HG03064 (cell line): ENCODE results near the gene BDKRB1.

Experiments used
- ATAC-seq: cut with Tn5 transposase; IDR thresholded peaks from one replicate; pipeline ENCODE4 v1.9.1; 2021; ENCODE audit warnings: low read depth; ENCODE audit not compliant: unreplicated experiment

The BDKRB1 gene

DNA sequence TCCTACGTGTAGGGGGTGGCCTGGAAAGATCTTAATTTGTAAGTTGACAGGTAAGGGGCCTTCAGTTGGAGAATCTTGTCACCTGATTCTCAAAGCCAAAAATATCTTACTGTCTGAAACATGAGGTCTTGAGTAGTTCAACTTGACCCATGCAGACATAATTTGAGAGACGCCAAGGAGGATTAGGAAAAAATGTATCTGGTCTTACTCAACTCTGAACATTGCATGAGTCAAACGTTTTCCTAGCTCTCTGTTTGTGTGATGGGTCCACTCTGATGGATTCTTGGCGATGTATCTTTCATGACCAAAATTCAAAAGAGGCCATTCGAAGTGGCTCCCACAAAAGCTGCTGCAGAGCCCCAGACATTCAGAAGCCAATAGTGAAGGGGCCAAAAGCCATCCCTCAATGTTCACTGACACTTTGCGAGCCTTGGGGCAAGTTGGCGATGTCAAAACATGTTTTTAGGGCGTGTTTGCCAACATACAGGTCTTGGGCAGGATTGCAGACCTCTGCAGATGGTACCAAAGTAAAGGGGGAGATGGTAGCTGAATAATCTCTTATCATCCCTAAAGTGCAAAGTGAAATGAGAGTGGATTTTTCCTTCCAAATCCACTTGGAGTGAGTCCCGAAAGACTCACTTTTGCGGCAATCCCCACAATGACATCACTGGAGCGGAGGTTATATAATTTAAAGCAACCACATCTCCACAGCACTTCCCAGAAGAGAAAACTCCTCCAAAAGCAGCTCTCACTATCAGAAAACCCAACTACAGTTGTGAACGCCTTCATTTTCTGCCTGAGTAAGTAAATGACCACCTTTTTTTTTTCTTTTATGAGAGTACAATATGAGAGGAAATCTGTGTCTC lies at the start of gene BDKRB1:
BDKRB1 (plus strand) TSS at position 710 of the 866 bp plus-strand sequence. CDS start 7,473 bp downstream, outside the sequence.
- ATAC-seq: no peak

DNA sequence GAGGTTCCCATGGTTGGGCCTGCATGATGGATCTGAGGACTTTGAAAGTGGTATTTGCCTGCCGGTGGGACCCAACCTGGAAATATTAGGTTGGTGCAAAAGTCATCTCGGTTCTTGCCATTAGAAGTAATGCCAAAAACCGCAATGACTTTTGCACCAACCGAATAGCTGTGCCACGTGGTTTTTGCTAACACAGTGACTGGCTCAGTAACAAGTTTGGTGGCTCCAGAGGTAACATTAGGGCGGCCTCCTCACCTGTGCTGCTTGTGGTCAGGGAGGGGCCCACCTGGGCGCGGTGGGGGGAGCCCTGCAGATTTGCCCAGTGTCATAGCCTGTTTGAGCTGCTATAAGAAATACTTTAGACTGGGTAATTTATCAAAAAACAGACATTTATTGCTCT lies 49.5 kb upstream of the BDKRB1 start:
- ATAC-seq: no peak

DNA sequence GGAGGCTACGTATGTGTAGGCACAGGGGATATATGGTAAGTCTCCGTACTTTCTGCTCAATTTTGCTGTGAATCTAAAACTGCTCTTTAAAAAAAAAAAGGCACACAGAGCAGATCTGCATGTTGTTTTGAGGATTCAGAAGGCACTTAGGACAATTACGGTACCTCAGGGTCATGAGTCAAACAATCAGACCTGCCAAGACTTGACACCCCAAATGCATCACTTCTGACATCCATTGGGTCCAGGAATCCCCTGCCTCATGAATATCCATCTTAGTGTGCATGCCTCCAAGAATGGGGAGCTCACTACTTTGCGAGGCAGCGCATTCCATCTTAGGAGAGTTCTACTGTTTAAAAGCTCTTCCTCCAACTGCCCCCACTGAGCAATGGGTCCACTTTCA lies 48.3 kb upstream of the BDKRB1 start:
- ATAC-seq: no peak

DNA sequence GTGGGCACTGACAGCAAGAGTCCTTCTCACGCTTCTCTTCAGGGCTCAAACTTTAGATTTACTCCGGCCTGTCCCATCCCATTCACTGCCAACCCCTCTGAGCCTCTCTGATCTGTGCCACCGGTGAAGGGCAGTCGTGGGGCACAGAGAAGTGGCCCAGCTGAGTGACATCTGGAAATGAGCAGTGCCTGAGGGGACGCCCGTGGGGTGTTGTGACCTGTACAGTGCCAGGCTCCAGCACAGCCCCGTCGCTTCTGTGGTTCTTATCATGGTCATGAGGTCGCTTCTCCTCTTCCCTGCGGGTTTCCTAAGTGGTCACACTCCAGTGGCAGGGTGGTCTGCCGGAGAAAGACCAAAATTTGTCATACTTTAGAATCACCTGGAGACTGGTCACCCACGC lies 47.3 kb upstream of the BDKRB1 start:
- ATAC-seq: no peak

DNA sequence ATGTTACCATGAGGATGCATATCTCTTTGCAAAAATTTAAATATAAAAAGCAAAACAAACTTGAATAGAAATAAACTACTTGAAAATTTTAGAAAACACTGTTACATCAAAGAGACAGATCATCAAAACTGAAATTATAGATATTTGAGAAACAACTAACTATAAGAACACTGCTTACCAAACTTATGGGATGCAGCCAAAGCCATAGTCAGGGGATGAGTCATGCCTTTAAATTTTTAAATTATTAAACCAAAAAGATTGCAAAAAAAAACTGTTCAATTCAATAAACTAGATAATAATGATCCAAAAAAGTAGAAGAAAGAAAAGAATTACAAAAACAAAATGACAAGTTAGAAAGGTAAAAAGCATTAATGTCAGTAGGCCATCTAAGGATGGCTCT lies 43.9 kb upstream of the BDKRB1 start:
- no peak for ATAC-seq

DNA sequence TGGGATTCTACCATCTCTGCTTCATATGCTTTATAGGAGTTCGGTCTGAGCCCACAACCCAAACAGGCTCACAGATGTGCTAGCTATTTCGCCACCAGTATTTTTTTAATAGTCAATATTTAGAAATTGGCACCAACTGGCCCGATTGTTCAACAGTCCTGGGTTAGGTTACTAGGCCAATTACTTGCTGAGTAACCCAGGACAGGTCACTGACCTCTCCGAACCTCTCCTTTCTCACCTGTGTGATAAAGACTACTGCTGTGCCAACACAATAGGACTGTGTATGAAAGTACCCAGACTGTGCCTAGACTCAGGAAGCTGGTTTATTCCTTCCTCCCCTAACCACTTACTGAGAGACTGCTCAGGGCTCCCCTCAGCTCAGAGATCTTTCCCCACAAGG lies 43.1 kb upstream of the BDKRB1 start:
- ATAC-seq: no peak

DNA sequence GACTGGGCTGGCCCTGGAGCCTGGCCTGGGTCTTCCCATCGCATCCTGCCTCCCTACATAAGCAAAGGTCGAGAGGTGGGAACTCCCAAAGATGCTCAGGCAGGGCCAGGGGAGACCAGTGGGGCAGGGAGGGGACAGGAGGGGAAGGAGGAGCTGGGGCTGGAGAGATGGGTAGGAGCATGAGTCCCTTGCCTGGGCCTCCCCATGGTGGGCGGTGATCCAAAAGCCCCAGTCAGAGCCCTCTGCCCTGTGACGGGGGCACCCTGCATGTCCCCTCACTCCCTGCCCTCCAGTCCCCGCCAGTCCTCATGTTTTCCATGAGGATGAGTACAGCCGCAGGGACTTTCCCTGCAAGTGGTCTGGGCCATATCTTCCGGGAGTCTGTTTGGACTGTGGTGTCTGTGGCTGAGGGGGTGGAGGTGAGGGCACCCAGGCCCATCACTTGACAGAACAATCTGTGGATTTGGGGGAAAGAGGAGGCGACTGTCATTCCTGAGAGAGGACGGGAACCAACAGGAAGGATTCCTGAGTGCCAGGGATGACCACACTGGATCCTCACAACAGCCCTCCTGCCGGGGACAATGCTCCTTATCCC lies 42.0 kb upstream of the BDKRB1 start:
- no peak for ATAC-seq

DNA sequence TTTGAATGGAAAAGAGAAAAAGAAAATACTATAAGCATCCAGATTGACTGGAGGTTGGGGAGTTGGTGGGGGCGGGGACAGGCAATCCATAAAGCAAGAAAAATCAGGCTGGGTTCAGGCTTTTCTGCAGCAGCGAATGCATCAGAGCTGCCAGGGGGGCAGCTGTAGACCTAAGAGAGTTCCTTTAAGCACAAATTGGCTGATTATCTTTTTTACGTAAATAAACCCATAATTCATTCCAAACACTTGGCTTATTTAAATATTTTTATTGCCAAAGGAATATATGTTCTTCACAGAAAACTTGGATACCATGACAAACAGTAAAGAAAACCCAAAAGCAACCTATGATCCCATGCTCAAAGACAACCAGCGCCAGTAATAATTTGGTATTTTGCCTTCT lies 41.2 kb upstream of the BDKRB1 start:
- no peak for ATAC-seq

DNA sequence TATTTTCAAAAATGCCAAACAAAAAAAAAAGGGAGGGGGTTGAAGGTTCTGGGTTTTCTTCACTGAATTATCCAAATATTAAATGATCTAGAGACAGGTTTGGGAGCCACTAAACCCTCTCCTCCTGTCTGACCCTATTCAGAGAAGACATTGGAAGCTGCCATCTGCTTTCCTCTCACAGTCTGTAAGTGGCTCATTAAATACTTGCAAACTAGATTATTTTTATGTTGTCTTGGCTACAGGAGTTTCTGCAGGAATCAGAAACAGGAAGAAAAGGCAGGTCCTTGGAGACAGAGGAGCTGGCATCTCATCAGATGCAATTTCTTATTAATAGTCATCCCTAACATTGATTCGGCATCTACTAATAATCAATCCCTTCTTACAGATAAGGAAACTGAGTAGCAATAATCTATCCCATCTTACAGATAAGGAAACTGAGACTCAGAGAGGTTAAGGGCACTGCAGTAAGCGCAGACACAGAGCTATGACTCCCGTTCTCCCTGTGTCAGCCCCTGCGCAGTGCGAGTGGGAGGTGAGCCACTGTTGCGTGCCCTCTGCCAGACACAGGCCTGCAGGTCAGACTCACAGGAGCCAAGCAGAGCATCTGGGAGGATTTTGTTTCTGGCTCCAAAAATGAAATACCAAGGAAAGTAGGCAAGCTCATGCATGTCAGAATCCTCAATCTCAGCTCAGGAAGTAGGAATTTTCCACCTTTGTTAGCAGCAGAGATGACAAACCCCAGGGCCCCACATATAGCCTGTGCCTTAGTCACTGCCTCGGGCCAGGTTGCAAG lies 40.4 kb upstream of the BDKRB1 start:
- ATAC-seq: no peak

DNA sequence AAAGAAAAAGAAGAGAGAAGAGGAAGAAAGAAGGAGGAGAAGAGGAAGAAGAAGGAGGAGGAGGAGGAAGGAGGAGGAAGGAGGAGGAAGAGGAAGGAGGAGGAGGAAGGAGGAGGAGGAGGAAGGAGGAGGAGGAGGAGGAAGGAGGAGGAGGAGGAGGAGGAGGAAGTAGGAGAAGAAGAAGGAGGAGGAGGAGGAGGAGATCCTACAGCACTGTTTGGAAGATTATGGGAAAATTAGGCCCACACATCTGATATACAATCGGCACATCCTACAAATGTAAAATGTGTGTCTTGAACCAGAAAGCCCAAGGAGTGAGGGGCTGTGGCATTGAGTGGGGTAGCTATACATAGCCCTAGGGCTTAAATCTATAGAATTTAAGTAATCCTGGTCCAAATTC lies 39.4 kb upstream of the BDKRB1 start:
- ATAC-seq: no peak

DNA sequence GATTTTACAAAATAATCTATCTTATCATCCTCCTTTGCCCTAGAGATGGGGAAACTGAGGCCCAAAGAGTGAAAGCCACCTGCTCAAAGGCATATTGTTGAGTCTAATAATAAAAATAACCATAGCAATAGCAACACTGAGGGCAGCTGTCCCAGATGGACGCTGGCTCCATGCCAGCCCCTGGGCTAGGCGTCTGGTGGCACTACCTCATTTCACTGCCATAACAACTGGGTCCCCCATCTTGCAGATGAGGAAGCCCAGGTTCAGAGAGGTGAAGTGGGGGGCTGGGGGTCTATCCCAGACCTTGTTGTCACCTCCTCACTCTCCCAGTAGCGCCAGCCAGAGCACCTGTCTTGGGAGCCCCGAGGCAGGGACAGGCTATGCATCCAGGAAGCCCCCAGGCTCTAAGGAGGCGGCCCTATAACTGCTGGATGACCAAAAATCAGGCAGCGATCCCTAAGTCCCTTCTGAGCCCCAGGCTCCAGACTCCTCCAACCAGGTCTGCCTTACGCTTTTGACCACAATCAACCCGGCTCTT lies 38.6 kb upstream of the BDKRB1 start:
- no peak for ATAC-seq

DNA sequence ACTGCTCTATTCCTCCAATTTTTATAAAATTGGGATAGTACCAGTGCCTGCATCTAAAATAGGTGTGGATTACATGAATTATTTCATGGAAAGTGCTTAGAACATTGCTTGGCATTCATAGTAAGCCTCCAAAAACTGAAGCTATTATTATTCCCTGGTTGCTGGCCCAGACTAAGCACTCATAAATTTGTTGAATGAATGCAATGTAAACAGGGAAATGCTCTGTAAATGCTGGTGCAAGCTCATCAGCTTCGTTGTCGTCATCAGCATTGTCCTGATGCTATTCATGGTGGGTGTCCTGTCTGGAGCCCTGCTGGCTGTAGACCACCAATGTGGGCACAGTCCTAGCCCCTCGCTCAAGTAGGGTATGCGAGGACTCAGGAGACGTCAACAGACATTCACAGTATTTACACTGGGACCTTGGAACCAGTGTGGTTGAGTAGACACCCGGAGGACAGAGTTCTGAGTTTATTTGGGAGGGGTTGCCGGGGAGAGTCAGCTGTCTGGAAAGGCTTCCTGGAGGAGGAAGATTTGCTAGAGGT lies 34.8 kb upstream of the BDKRB1 start:
- ATAC-seq: no peak

DNA sequence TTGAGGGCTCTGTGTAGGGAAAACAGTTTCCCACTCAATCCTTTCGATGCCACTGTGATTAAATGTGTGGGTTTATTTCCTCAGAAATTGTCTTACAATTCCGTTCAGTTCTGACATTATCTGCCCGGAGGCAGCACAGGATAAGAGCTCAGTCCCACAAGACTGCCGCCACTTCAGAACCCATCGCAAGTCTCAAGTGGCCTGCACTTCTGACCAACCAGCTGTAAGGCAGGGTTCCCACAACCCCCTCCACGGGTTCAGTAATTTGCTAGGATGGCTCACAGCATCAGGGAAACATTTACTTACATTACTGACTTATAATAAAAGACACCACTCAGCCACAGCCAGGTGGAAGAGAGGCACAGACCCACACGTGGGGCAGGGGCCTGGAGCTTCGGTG lies 34.2 kb upstream of the BDKRB1 start:
- ATAC-seq: no peak

DNA sequence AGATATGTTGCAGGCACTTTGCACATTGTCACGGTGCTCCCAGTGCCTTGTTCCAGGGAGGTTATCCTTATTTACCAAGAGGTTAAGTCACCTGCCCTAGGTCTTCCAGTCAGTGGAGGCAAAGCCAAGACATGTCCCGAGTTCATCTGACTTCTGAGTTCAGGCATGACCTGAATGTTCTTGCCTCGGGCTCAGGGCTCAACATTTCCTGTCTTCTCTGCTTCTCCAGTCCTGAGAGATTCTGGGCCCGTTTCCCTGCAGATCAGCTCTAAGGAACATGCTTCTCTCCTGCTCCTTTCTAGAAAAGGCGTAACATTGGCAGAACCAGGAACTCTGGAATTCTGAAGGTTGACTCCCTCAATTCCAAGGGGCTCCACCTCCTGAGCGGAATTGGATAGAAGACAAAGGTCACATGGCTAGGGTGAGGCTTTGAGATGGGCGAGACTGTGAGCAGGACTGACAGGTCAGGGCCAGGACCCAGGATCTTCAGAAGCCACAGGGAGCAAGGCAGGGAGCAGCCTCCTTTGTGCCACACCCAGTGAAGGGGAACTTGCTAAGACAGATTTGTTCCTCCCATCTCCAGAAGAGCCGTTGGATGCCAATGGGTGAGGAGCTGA lies 31.4 kb upstream of the BDKRB1 start:
- ATAC-seq: no peak

DNA sequence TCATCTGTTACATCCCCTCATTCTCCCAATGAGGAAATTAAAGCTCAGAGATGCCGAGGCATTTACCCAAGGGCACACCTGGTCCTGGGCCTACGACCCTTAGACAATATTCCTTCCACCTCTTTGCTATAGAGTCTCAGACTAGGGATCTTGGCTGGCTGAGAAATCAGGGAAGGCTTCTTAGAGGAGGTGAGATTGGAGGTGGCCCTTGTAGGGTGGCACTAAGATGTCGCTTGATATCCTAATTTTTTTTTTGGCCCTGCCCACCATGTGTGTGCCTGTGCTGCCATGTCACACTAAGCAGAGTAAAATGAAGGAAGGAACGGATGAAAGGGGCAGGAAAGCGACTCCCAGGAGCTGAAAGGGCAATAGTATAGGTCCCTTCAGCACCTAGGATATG lies 30.8 kb upstream of the BDKRB1 start:
- ATAC-seq: no peak

DNA sequence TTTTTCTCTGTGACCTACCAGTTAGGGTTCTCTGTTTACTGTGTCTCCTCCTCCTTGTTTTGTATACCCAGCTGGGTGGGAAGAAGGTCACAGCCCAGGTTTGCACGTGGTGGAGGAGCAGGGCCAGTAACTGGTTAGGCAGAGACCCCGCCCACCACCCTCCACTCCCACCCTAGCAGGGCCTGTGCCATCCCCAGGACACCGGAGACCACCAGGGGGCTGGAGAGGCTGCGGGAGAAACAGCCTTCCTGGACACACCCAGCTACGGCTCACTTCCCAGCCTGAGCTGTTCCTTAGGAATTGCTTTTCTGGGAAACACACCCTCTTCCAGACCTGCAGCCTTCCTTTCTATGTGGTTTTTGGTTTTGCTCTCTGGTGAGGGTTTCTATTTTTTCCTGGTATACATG lies 30.3 kb upstream of the BDKRB1 start:
- no peak for ATAC-seq

DNA sequence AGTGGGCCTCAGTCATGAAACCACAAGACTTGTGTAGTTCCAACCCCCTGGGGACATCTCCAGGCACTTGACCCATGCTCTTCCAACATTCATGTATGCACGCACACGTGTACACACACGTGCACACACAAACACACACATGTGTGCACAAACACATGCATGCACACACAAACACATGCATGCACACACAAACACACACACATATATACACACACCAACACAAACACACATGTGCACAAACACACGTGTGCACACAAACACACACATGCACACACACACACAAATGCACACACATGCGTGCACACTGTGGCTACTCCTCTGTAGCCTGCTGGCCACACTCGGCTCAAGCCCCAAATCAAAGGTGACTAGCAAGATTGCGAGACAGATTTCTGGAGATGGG lies 28.6 kb upstream of the BDKRB1 start:
- ATAC-seq: no peak

DNA sequence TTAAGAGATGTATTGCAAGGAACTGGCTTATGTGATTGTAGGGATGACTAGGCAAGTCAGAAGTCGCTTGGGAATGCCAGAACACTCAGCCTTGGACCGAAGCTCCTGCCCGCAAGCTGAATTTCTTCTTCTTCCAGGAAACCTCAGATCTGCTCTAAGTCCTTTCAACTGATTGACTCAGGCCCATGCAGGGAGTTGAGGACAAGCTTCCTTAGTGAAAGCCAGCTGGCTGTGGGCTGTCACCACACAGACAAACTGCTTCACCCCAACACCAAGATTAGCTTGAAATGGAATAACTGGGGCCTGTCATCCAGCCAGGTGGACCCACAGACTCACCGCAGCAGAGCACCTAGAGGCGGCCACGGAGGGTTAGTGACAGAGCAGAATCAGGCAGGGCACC lies 26.7 kb upstream of the BDKRB1 start:
- no peak for ATAC-seq

DNA sequence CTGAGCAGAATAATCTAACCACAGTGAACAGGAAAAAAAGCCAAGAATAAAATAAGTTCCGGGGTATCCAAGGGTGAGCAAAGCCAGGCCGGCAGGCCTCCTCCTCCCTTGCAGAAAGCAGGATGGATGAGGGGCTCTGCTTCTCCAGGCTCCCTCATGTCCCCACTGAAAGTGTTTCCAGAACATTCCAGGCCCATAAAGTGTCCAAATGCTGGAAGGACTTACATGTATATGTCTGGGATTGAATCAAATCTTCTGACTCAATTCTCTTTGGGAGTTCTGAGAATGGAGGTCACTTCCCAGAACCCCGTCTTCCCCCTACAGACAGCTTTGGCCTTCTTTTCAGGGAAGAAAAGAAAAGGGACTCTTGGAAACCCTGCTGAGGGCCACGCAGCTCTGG lies 25.0 kb upstream of the BDKRB1 start:
- no peak for ATAC-seq

DNA sequence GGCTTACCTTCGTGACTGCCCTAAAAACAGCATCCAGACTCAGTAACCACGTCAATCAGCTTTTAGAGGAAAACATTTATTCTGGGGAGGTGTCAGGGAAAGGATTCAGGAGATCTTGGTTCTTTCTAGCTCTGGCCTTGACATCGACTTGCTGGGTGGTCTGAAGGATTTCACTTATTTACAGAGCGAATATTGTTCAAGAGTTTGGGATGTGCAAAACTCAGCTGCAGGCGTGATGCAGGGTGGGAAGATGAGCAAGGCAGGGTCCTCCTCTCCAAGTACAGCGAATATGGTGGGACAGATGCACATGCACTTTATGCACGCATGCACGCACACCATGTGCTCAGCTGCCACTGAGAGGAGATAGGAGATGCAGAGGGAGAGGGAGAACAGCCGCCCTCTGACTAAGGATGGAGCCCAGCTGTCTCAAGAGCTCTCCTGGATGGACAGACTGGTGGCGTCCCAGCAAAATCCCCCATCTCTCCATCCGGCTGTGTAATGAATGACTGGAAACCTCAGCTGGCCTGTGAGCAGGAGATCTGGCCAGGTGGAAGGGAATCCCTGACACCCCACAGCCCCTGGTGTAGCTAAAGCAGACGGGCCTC lies 24.4 kb upstream of the BDKRB1 start:
- no peak for ATAC-seq
